ENCODE results near the gene FOXM1. TPM values are rescaled to one million over a fixed set of nuclear protein-coding genes. Genes with fewer than 3 reads are reported as not detected.

The FOXM1 gene
- total RNA-seq, 1 experiment from 2014 or later, result 61.9 TPM

Other genes with a start within 250 kb of the FOXM1 start
- gene FKBP4, start 82.2 kb downstream of the FOXM1 start, total RNA-seq (2014; rRNA removed; shearing (Covaris generic)), result 96.4 and 97.5 TPM in 2 replicates
- 6.8 and 9.5 TPM in 2 replicates for gene ITFG2, start 64.5 kb downstream of the FOXM1 start, total RNA-seq (2014; rRNA removed; shearing (Covaris generic))
- gene NRIP2, start 42.1 kb downstream of the FOXM1 start, total RNA-seq (2014; rRNA removed; shearing (Covaris generic)), result 0.04 TPM in 1 of 2 replicates, not detected in the other
- not detected in 2 replicates for gene TEX52, start 20.1 kb downstream of the FOXM1 start, total RNA-seq (2014; rRNA removed; shearing (Covaris generic))
- gene RHNO1, start within 50 bp of the FOXM1 start, total RNA-seq (2014; rRNA removed; shearing (Covaris generic)), result 71.0 and 94.6 TPM in 2 replicates
- 29.4 and 35.1 TPM in 2 replicates for gene TULP3, start 13.7 kb upstream of the FOXM1 start, total RNA-seq (2014; rRNA removed; shearing (Covaris generic))
- 12.7 and 23.6 TPM in 2 replicates for gene TEAD4, start 82.2 kb upstream of the FOXM1 start, total RNA-seq (2014; rRNA removed; shearing (Covaris generic))
- 12.7 and 15.8 TPM in 2 replicates for gene TSPAN9, start 200.2 kb upstream of the FOXM1 start, total RNA-seq (2014; rRNA removed; shearing (Covaris generic))